Esophagus muscularis mucosa (tissue), 4 donors: ENCODE results near the gene CNNM3. TPM values are rescaled to one million over a fixed set of nuclear protein-coding genes. Genes with fewer than 3 reads are reported as not detected.

Experiments used
- DNase-seq: peaks from one replicate; pipeline ENCODE4 v3.0.0-alpha.2; 2017; ENCODE audit errors: extremely low spot score
- H3K27ac ChIP-seq, 4 donors: fragments of 200-600 bp; sonication (generic); replicated peaks in 1 of 4; 1 replicate in 3 of 4; 2 replicates in 1 of 4; pipeline ENCODE4 v1.5.1; 2016 to 2019; ENCODE audit warnings: mild to moderate bottlenecking in 1 of 4
- H3K27me3 ChIP-seq, 4 donors: fragments of 200-600 bp; sonication (generic); one replicate each; pipeline versions ENCODE4 v1.5.1 to v1.6.0; 2016 to 2019
- H3K36me3 ChIP-seq, 4 donors: fragments of 200-600 bp; sonication (generic); one replicate each; pipeline ENCODE4 v1.5.1; 2016 to 2019
- H3K4me1 ChIP-seq, 4 donors: fragments of 200-600 bp; sonication (generic); one replicate each; pipeline ENCODE4 v1.5.1; 2016 to 2019
- H3K4me3 ChIP-seq, 4 donors: fragments of 200-600 bp; sonication (generic); 1 replicate in 2 of 4; 2 replicates in 2 of 4; pipeline ENCODE4 v1.5.1; 2016 to 2019; ENCODE audit warnings: mild to moderate bottlenecking in 4 of 4, moderate library complexity in 1 of 4
- H3K9me3 ChIP-seq, 4 donors: fragments of 200-600 bp; sonication (generic); 1 replicate in 3 of 4; 2 replicates in 1 of 4; pipeline ENCODE4 v1.5.1; 2016 to 2019
- EP300 ChIP-seq: sonication (generic); formaldehyde crosslinking; IDR thresholded peaks from one replicate; pipeline ENCODE4 v1.6.1; 2017; ENCODE audit warnings: antibody characterized with exemption
- POLR2A ChIP-seq: fragments of 450-650 bp; IDR thresholded peaks from one replicate; pipeline ENCODE4 v1.6.1; 2017; ENCODE audit warnings: antibody characterized with exemption, moderate library complexity, mild to moderate bottlenecking, low read depth
- POLR2AphosphoS5 ChIP-seq, 2 donors: sonication (generic); formaldehyde crosslinking; IDR thresholded peaks; one replicate each; pipeline ENCODE4 v1.6.1; 2017; ENCODE audit warnings: antibody characterized with exemption in 2 of 2
- WGBS: methylation state at CpG from one replicate; pipeline ENCODE4 v1.1.5; 2018; 5-methylcytosine and 5-hydroxymethylcytosine counted together
- intact Hi-C: fragments of 100-400 bp; cut with DNase I; formaldehyde crosslinking; loops from one replicate; pipeline ENCODE4 v1.15.1; 2023
- total RNA-seq, 4 donors: library from RNA; depleted of rRNA; stranded (reverse); fragments of >200 nt; gene quantifications; one replicate each; pipeline versions ENCODE4 v1.1.0 to v1.2.1, GENCODE V29; 2016
- TF ChIP-seq, protein P1 (sequence below), 3 experiments: fragments of 200-600 bp in 2 of 3; fragments of 450-650 bp in 1 of 3; sonication (generic) in 2 of 3; IDR thresholded peaks; one replicate each; pipeline ENCODE4 v1.5.1; 2017 to 2019; ENCODE audit warnings: antibody characterized with exemption in 3 of 3, mild to moderate bottlenecking in 2 of 3, moderate library complexity in 1 of 3

The CNNM3 gene
- total RNA-seq, 4 donors from 2014 or later: 11.8 to 30.3 (median 22.1) TPM

DNA sequence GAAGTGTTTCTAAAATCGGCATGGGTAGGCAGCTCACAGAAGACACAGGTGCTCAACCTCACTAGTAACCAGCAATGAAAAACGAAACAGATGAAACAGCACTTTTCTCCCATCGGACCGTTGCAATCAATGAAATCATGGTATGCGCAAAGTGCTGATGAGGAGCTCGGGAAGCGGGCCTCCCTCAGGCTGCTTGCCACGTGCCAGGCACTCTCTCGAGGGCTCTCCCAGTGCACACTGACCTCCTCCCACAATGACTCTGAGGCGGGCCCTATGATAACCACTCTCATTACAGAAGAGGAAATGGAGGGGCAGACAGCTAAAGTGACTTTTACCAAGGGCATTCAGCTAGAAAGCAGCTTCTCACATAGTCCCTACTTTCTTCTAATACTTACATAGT is 31.5 kb downstream of the CNNM3 start:
- no peak overlapping the region for H3K27ac ChIP-seq
- no peaks in the 10 kb centered on the region for H3K27me3 ChIP-seq
- DNase-seq: no peak
- intact Hi-C loops: no loop called here
- H3K4me3 ChIP-seq: no peak overlapping the region
- H3K9me3 ChIP-seq: no peaks in the 10 kb centered on the region
- TF ChIP-seq, protein P1, sequence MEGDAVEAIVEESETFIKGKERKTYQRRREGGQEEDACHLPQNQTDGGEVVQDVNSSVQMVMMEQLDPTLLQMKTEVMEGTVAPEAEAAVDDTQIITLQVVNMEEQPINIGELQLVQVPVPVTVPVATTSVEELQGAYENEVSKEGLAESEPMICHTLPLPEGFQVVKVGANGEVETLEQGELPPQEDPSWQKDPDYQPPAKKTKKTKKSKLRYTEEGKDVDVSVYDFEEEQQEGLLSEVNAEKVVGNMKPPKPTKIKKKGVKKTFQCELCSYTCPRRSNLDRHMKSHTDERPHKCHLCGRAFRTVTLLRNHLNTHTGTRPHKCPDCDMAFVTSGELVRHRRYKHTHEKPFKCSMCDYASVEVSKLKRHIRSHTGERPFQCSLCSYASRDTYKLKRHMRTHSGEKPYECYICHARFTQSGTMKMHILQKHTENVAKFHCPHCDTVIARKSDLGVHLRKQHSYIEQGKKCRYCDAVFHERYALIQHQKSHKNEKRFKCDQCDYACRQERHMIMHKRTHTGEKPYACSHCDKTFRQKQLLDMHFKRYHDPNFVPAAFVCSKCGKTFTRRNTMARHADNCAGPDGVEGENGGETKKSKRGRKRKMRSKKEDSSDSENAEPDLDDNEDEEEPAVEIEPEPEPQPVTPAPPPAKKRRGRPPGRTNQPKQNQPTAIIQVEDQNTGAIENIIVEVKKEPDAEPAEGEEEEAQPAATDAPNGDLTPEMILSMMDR (IDR thresholded peaks at IDR 0.05): no peak
- TF ChIP-seq POLR2A (no peak), EP300 (no peak), POLR2AphosphoS5 (IDR thresholded peaks at IDR 0.05) (no peak)
- WGBS: 78% methylated on average over 10 of the region's 10 CpGs
- H3K4me1 ChIP-seq: peaks cover 4 to 15% (median 7%) of the 10 kb centered on the region in 4 donors
- H3K36me3 ChIP-seq: peaks cover 27 to 78% (median 60%) of the 10 kb centered on the region in 4 donors

DNA sequence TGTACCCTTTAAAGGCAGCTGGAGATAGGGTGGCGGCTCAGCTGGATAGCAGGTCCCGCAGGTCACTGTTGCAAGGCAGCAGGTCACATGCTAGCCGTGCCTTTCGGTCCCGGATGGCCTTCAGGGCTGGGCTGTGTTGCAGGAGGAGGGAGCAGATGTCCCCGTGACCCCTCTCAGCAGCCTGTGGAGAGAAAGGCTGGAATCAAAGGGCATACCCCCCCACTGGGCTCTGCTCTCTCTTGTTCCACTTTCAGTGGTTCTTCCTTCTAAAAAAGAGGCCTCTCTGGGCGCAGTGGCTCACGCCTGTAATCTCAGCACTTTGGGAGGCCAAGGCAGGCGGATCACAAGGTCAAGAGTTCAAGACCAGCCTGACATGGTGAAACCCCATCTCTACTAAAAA is 32.2 kb downstream of the CNNM3 start:
- Histone ChIP-seq H3K27me3 (no peaks in the 10 kb centered on the region), H3K9me3 (no peaks in the 10 kb centered on the region), H3K4me3 (no peak overlapping the region), H3K36me3 (peaks cover 33 to 85% (median 67%) of the 10 kb centered on the region in 4 donors), H3K27ac (no peak overlapping the region), H3K4me1 (peaks cover 0 to 10% (median 5%) of the 10 kb centered on the region in 4 donors)
- no peak for TF ChIP-seq POLR2AphosphoS5 (IDR thresholded peaks at IDR 0.05)
- no peak for TF ChIP-seq POLR2A
- TF ChIP-seq, protein P1 (IDR thresholded peaks at IDR 0.05): no peak
- no peak for TF ChIP-seq EP300
- no peak for DNase-seq
- 93% methylated on average over 5 of the region's 9 CpGs for WGBS
- intact Hi-C loops: no loop called here

DNA sequence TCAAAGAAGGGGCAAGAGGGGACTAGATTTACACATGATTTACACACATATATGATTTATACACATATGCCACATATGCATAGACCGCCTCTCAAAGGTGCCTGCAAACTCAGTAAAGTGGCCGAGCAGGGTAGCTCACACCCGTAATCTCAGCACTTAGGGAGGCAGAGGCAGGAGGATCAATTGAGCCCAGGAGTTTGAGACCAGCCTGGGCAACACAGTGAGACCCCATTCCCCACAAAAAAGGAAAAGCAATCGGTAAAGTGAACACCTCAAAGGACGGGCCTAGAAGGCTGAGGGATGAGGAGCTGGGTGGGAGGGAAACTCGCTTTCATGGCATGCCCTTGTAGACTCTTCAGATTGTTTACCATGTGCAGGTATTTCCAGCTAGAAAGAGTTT is 36.6 kb downstream of the CNNM3 start:
- H3K9me3 ChIP-seq: no peaks in the 10 kb centered on the region
- H3K36me3 ChIP-seq: peaks cover 38 to 68% (median 65%) of the 10 kb centered on the region in 4 donors
- no peak overlapping the region for H3K27ac ChIP-seq
- H3K4me3 ChIP-seq: no peak overlapping the region
- no peaks in the 10 kb centered on the region for H3K27me3 ChIP-seq
- no peak for DNase-seq
- intact Hi-C loops: no loop called here
- peaks cover 5 to 27% (median 25%) of the 10 kb centered on the region in 4 donors for H3K4me1 ChIP-seq
- no peak for TF ChIP-seq POLR2A
- TF ChIP-seq EP300: no peak
- TF ChIP-seq, protein P1 (IDR thresholded peaks at IDR 0.05): no peak
- TF ChIP-seq POLR2AphosphoS5 (IDR thresholded peaks at IDR 0.05): no peak
- 93% methylated on average over 6 of the region's 6 CpGs for WGBS

DNA sequence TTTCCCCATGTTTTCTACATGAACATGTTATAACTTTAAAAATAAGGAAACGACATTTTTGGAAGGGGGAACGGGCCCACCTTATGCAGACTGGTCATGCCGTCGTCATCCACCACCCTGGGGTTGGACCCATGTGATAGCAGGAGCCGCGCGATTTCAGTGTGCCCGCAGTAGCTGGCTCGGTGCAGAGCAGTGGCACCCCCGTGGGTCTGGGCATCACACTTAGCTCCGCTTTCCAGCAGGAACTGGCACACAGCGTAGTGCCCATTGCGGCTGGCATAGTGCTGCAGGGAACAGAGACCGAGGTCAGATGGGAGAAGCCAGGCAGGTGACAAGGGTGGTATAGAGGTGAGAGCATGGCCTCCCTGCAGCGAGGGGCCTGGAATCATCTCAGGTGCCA is 37.3 kb downstream of the CNNM3 start:
- WGBS: 98% methylated on average over 13 of the region's 15 CpGs

More for the DNA sequence above, 37.3 kb downstream of the CNNM3 start:
- Histone ChIP-seq H3K27ac (no peak overlapping the region), H3K27me3 (no peaks in the 10 kb centered on the region), H3K9me3 (no peaks in the 10 kb centered on the region), H3K36me3 (peaks cover 31 to 61% (median 58%) of the 10 kb centered on the region in 4 donors), H3K4me1 (peaks cover 5 to 29% (median 26%) of the 10 kb centered on the region in 4 donors), H3K4me3 (no peak overlapping the region)
- intact Hi-C loops: no loop called here
- TF ChIP-seq, protein P1 (IDR thresholded peaks at IDR 0.05): no peak
- no peak for TF ChIP-seq POLR2AphosphoS5 (IDR thresholded peaks at IDR 0.05)
- no peak for TF ChIP-seq POLR2A
- TF ChIP-seq EP300: no peak
- DNase-seq: no peak
